ENCODE data around the gene RTF2.

GRCh38 chr20:56517641-56518040, 49.2 kb downstream of the RTF2 start:
- no peak for TF ChIP-seq CTCF (IDR thresholded peaks at IDR 0.05; ENCODE audit: low read length)
- TF ChIP-seq EZH2 (optimal IDR thresholded peaks at IDR 0.05; ENCODE audit: low read depth, low read length) = no peak
- no peak for TF ChIP-seq EZH2phosphoT487 (IDR thresholded peaks at IDR 0.05; ENCODE audit: low read length)

All from MM.1S (cell line).